ENCODE results near the gene THYN1. TPM values are rescaled to one million over a fixed set of nuclear protein-coding genes. Genes with fewer than 3 reads are reported as not detected.

The THYN1 gene
- total RNA-seq, 1 donor from 2014 or later = 34.9 TPM

Other genes with a start within 250 kb of the THYN1 start
- gene JAM3, start 184.3 kb downstream of the THYN1 start, total RNA-seq = 126 TPM
- gene NCAPD3, start 29.4 kb downstream of the THYN1 start, total RNA-seq = 14.2 TPM
- 39.1 TPM for gene VPS26B, start 28.7 kb downstream of the THYN1 start, total RNA-seq
- 24.2 TPM for gene ACAD8, start 216 bp upstream of the THYN1 start, total RNA-seq
- gene GLB1L3, start 23.0 kb upstream of the THYN1 start, total RNA-seq = not detected
- 1.6 TPM for gene GLB1L2, start 78.6 kb upstream of the THYN1 start, total RNA-seq
- 23.3 TPM for gene B3GAT1, start 158.9 kb upstream of the THYN1 start, total RNA-seq